ENCODE measurements around the gene SLC15A2.
"Not testable (repeated sequence)": the region's sequence is repeated elsewhere in the genome, so short reads cannot be mapped to it uniquely, and the experiment has no call there.

The SLC15A2 gene

GRCh38 chr3:121894301-121894990, at the start of gene SLC15A2:
Gene SLC15A2, plus strand, starts transcription at chr3:121894401. Its CDS starts 76 bp downstream, at chr3:121894477.
- DNase-seq (ENCODE audit: low spot score), result peak; percentile 20

- no peak for DNase-seq (ENCODE audit: low spot score)
Observed at GRCh38 chr3:121844892-121845291, 49.3 kb upstream of the SLC15A2 start.

GRCh38 chr3:121852256-121852655, 41.9 kb upstream of the SLC15A2 start:
- DNase-seq (ENCODE audit: low spot score), result no peak

GRCh38 chr3:121855555-121855954, 38.6 kb upstream of the SLC15A2 start:
- peak; percentile 14 for DNase-seq (ENCODE audit: low spot score)

- not testable (repeated sequence) for DNase-seq (ENCODE audit: low spot score)
Observed at GRCh38 chr3:121857778-121858177, 36.4 kb upstream of the SLC15A2 start.

GRCh38 chr3:121863247-121863646, 31.0 kb upstream of the SLC15A2 start:
- DNase-seq (ENCODE audit: low spot score), result not testable (repeated sequence)

GRCh38 chr3:121863801-121864200, 30.4 kb upstream of the SLC15A2 start:
- no peak for DNase-seq (ENCODE audit: low spot score)

GRCh38 chr3:121869736-121870135, 24.5 kb upstream of the SLC15A2 start:
- no peak for DNase-seq (ENCODE audit: low spot score)

- DNase-seq (ENCODE audit: low spot score), result no peak
Observed at GRCh38 chr3:121870717-121871116, 23.5 kb upstream of the SLC15A2 start.

- no peak for DNase-seq (ENCODE audit: low spot score)
Observed at GRCh38 chr3:121871430-121871829, 22.8 kb upstream of the SLC15A2 start.

- no peak for DNase-seq (ENCODE audit: low spot score)
Observed at GRCh38 chr3:121878411-121878810, 15.8 kb upstream of the SLC15A2 start.

- DNase-seq (ENCODE audit: low spot score), result peak; percentile 8
Observed at GRCh38 chr3:121883507-121883906, 10.7 kb upstream of the SLC15A2 start.

- no peak for DNase-seq (ENCODE audit: low spot score)
Observed at GRCh38 chr3:121885386-121885785, 8.8 kb upstream of the SLC15A2 start.

- DNase-seq (ENCODE audit: low spot score), result no peak
Observed at GRCh38 chr3:121895121-121895520, 920 bp downstream of the SLC15A2 start.

GRCh38 chr3:121895736-121896135, 1.5 kb downstream of the SLC15A2 start:
- DNase-seq (ENCODE audit: low spot score), result no peak

GRCh38 chr3:121896823-121897222, 2.6 kb downstream of the SLC15A2 start:
- DNase-seq (ENCODE audit: low spot score), result no peak

- no peak for DNase-seq (ENCODE audit: low spot score)
Observed at GRCh38 chr3:121897296-121897695, 3.1 kb downstream of the SLC15A2 start.

GRCh38 chr3:121913305-121913990, 19.2 kb downstream of the SLC15A2 start:
- no peak for DNase-seq (ENCODE audit: low spot score)

GRCh38 chr3:121914081-121914998, 20.1 kb downstream of the SLC15A2 start:
- no peak for DNase-seq (ENCODE audit: low spot score)

GRCh38 chr3:121916189-121916588, 22.0 kb downstream of the SLC15A2 start:
- DNase-seq (ENCODE audit: low spot score), result peak; percentile 11

GRCh38 chr3:121918779-121919483, 24.7 kb downstream of the SLC15A2 start:
- no peak for DNase-seq (ENCODE audit: low spot score)

GRCh38 chr3:121924734-121925133, 30.5 kb downstream of the SLC15A2 start:
- no peak for DNase-seq (ENCODE audit: low spot score)

All from cerebellar cortex (tissue), 1 donor.